ENCODE data around the gene STBD1.

- TF ChIP-seq POLR2A (IDR thresholded peaks at IDR 0.05; ENCODE audit: low read depth, low read length) (no peak), POLR2AphosphoS5 (IDR thresholded peaks at IDR 0.05; ENCODE audit: low read depth, low read length) (no peak)
Observed at GRCh38 chr4:76313547-76313946, 7.0 kb downstream of the STBD1 start.

Data from GM12892 (cell line).